ENCODE data around the gene KRTAP1-3. TPM values are rescaled to one million over a fixed set of nuclear protein-coding genes. Genes with fewer than 3 reads are reported as not detected.

KRTAP1-3 gene
- total and polyA plus RNA-seq, 2 of the 4 experiments (the other 2 are of a cell fraction): not detected

DNA sequence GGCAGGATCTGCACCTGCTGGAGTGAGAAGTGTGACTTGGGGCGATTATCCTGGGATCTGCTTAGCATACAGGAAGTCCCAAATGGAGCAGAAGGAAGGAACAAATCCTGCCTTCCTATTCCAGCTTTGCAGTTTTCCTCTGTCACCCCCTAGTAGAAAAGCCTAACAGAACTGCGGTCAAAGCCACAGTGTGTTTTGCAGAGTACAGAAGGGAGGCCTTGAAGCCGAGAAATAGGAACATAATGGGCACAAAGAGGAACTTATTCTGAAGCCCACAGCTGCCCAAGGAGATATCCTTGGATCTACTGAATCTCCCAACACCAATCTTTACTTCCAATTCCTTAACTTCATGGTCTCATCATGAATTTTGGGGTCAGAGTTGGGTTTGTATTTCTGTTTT lies 16.1 kb downstream of the KRTAP1-3 start:
- Histone ChIP-seq H3K9me3 (ENCODE audit: control insufficient read depth, insufficient read depth, low read length) (no peaks in the 10 kb centered on the region; the same call in 1 of the 2 replicates), H3K27ac (ENCODE audit: insufficient read depth, low read length) (no peak overlapping the region), H3K36me3 (ENCODE audit: control insufficient read depth, insufficient read depth, low read length) (no peaks in the 10 kb centered on the region), H2BK5ac (ENCODE audit: low read depth, low read length, poor library complexity, severe bottlenecking) (no peak overlapping the region), H3K4me2 (ENCODE audit: low read depth, low read length) (no peak overlapping the region), H2BK15ac (ENCODE audit: low read depth, low read length) (no peak overlapping the region), H3K23ac (ENCODE audit: low read depth, low read length) (no peak overlapping the region), H3K27me3 (ENCODE audit: control insufficient read depth, insufficient read depth, low read length) (no peaks in the 10 kb centered on the region; the same call in 1 of the 2 replicates), H4K5ac (ENCODE audit: low read depth, low read length) (no peak overlapping the region), H3K4me1 (ENCODE audit: control insufficient read depth, insufficient read depth, low read length) (peaks cover 1% of the 10 kb centered on the region; the same call in 1 of the 2 replicates), H3K4ac (ENCODE audit: low read depth, low read length) (no peak overlapping the region; the same call in 1 of the 2 replicates), H4K8ac (ENCODE audit: low read depth in 2 of 2, low read length in 2 of 2) (no peak overlapping the region; a peak in 1 of 4 replicates), H3K79me1 (ENCODE audit: low read depth in 1 of 2, low read length in 2 of 2) (no peaks in the 10 kb centered on the region), H3K9me1 (ENCODE audit: insufficient read depth, low read length) (no peaks in the 10 kb centered on the region; the same call in 1 of the 2 replicates), H2AFZ (replicated peaks; ENCODE audit: low read length, poor library complexity) (peak overlapping the region; percentile 1), H3K14ac (replicated peaks; ENCODE audit: low read depth, low read length) (no peak overlapping the region), H2BK20ac (ENCODE audit: low read depth, low read length) (no peak overlapping the region), H4K20me1 (ENCODE audit: insufficient read depth, low read length) (no peaks in the 10 kb centered on the region), H3K4me3 (ENCODE audit: insufficient read depth, low read depth, low read length) (no peak overlapping the region), H2AK9ac (replicated peaks; ENCODE audit: low read depth, low read length, poor library complexity) (no peak overlapping the region), H2BK120ac (ENCODE audit: low read depth, low read length) (no peak overlapping the region), H3K18ac (ENCODE audit: low read depth, low read length) (no peak overlapping the region), H4K91ac (ENCODE audit: insufficient read depth, low read depth, low read length) (no peak overlapping the region; the same call in 1 of the 2 replicates), H3K56ac (ENCODE audit: extremely low read depth, insufficient read depth, low read length) (no peak overlapping the region), H2AK5ac (ENCODE audit: low read depth, low read length) (no peak overlapping the region), H3K9ac (ENCODE audit: low read depth, low read length) (no peak overlapping the region)
- in situ Hi-C loops (cut with MboI; ENCODE audit: low sequenced_read_pairs): no loop called here
- ATAC-seq (ENCODE audit: low read depth) (no peak), DNase-seq (no peak)
- dilution Hi-C loops (cut with HindIII; ENCODE audit: low sequenced_read_pairs, unreplicated experiment): no loop called here
- intact Hi-C loops (cut with micrococcal nuclease): no loop called here
- ChIA-PET POLR2A (ENCODE audit: unreplicated experiment) (no interaction called here), CTCF (interaction anchor here (1.3 kb wide), 1 partner anchor 304 kb away, joined by 5 read pairs; no protein-coding TSS in a partner anchor)
- no CpG with 5 or more reads among the region's 3 CpGs for WGBS, 2 experiments (ENCODE audit: extremely low coverage in 2 of 2, insufficient read length in 1 of 2)
- no peak for TF ChIP-seq BHLHE40 (IDR thresholded peaks at IDR 0.05; ENCODE audit: low read depth, low read length)
- TF ChIP-seq RFX5 (IDR thresholded peaks at IDR 0.05; ENCODE audit: low read depth, low read length): no peak
- TF ChIP-seq RAD21 (IDR thresholded peaks at IDR 0.05; ENCODE audit: low read length): no peak
- TF ChIP-seq MAFK (IDR thresholded peaks at IDR 0.05; ENCODE audit: low read depth, low read length): no peak
- TF ChIP-seq RCOR1 (IDR thresholded peaks at IDR 0.05; ENCODE audit: insufficient replicate concordance, low read length): no peak
- no peak for TF ChIP-seq CEBPB (IDR thresholded peaks at IDR 0.05; ENCODE audit: low read depth, low read length)
- TF ChIP-seq MAZ (IDR thresholded peaks at IDR 0.05; ENCODE audit: borderline replicate concordance, low read depth, low read length): no peak
- TF ChIP-seq CHD1 (IDR thresholded peaks at IDR 0.05; ENCODE audit: low read depth, low read length): no peak
- BruUV-seq (replicated peaks): no TSS peak

Data from IMR-90 (cell line).